ENCODE results near the gene PIM1. TPM values are rescaled to one million over a fixed set of nuclear protein-coding genes. Genes with fewer than 3 reads are reported as not detected.
"Not testable (repeated sequence)": the region's sequence is repeated elsewhere in the genome, so short reads cannot be mapped to it uniquely, and the experiment has no call there.

The PIM1 gene
- total RNA-seq, 1 experiment from 2014 or later = 42.1 TPM

DNA sequence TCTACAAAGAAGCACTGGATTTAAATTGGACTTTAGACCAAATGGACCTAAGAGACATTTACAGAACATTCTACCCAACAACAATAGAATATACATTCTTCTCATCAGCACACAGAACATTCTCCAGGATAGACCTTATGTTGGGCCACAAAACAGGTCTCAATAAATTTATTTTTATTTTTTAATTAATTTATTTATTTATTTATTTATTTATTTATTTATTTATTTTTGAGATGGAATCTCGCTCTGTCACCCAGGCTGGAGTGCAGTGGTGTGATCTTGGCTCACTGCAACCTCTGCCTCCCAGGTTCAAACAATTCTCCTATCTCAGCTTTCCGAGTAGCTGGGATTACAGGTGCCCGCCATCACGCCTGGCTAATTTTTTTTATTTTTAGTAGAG, 26.5 kb downstream of the PIM1 start:
- H3K4me1 ChIP-seq (ENCODE audit: control insufficient read depth, insufficient read depth, low read length); BruUV-seq (replicated peaks); H3K27me3 ChIP-seq (ENCODE audit: control insufficient read depth, insufficient read depth, low read length); in situ Hi-C loops (cut with HindIII; ENCODE audit: low pct_unique_long_range_greater_than_20kb, low sequenced_read_pairs); H3K27ac ChIP-seq (ENCODE audit: low read length); H3K4me3 ChIP-seq (ENCODE audit: low read depth in 2 of 2, low read length in 2 of 2); DNase-seq (ENCODE audit: low read depth, low spot score); ATAC-seq; H3K36me3 ChIP-seq (ENCODE audit: control insufficient read depth, insufficient read depth, low read length); H3K9me3 ChIP-seq (ENCODE audit: control insufficient read depth, insufficient read depth, low read depth, low read length); POLR2A ChIA-PET; CTCF ChIA-PET; intact Hi-C loops (cut with micrococcal nuclease; ENCODE audit: unreplicated experiment): not testable (repeated sequence)

- intact Hi-C loops (cut with micrococcal nuclease; ENCODE audit: unreplicated experiment) = no loop called here
- DNase-seq (ENCODE audit: low read depth, low spot score) (no peak), ATAC-seq (no peak)
- TF ChIP-seq TCF7L2 (IDR thresholded peaks at IDR 0.05; ENCODE audit: low read depth, low read length) = no peak
- in situ Hi-C loops (cut with HindIII; ENCODE audit: low pct_unique_long_range_greater_than_20kb, low sequenced_read_pairs) = no loop called here
- no peak overlapping the region for H3K27ac ChIP-seq (ENCODE audit: low read length)
- no peaks in the 10 kb centered on the region for H3K9me3 ChIP-seq (ENCODE audit: control insufficient read depth, insufficient read depth, low read depth, low read length)
- H3K4me3 ChIP-seq (ENCODE audit: low read depth in 2 of 2, low read length in 2 of 2) = no peak overlapping the region
- no peaks in the 10 kb centered on the region for H3K4me1 ChIP-seq (ENCODE audit: control insufficient read depth, insufficient read depth, low read length)
- ChIA-PET CTCF (interaction anchor here (1.1 kb wide), 1 partner anchor 178 kb away, joined by 4 read pairs; no protein-coding TSS in a partner anchor), POLR2A (interaction anchor here (0.6 kb wide), 1 partner anchor 39 kb away, joined by 5 read pairs; no protein-coding TSS in a partner anchor)
- H3K36me3 ChIP-seq (ENCODE audit: control insufficient read depth, insufficient read depth, low read length) = no peaks in the 10 kb centered on the region
- no TSS peak for BruUV-seq (replicated peaks)
- H3K27me3 ChIP-seq (ENCODE audit: control insufficient read depth, insufficient read depth, low read length) = no peaks in the 10 kb centered on the region
These were observed 30.1 kb downstream of the PIM1 start for GRCh38 chr6:37200085-37200484.

DNA sequence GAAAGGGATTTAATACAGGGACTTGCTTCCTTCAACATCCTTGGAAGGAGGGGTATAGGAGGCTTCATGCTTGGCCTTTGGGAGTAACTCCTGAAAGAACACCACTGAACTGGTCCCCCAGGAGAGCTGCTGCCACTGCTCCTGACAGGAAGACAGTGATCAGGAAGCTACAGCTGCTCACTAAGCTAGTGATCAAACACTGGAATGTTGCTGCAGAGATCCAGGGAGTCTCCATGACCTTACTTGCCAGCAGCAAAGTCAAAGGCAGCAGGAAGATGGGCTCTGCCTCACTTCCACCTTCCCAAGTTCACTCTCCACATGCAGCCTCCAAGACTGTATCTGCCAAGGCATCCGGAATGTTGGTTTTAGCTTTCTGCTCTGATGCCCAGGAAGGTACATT, 31.8 kb downstream of the PIM1 start:
- intact Hi-C loops (cut with micrococcal nuclease; ENCODE audit: unreplicated experiment) = no loop called here
- ATAC-seq (peak; percentile 55), DNase-seq (ENCODE audit: low read depth, low spot score) (no peak)
- H3K36me3 ChIP-seq (ENCODE audit: control insufficient read depth, insufficient read depth, low read length) = no peaks in the 10 kb centered on the region
- in situ Hi-C loops (cut with HindIII; ENCODE audit: low pct_unique_long_range_greater_than_20kb, low sequenced_read_pairs) = no loop called here
- no peaks in the 10 kb centered on the region for H3K4me1 ChIP-seq (ENCODE audit: control insufficient read depth, insufficient read depth, low read length)
- ChIA-PET CTCF (interaction anchor here (1.1 kb wide), 1 partner anchor 8 kb away, joined by 4 read pairs; no protein-coding TSS in a partner anchor), POLR2A (no interaction called here)
- no peak for TF ChIP-seq POLR2AphosphoS5 (IDR thresholded peaks at IDR 0.05; ENCODE audit: low read depth, low read length)
- no peak for TF ChIP-seq CTCF (IDR thresholded peaks at IDR 0.05)
- no peak for TF ChIP-seq SIN3A (IDR thresholded peaks at IDR 0.05; ENCODE audit: borderline replicate concordance, insufficient read depth, low read depth, low read length)
- TF ChIP-seq TCF7L2 (IDR thresholded peaks at IDR 0.05; ENCODE audit: low read depth, low read length) = no peak
- TF ChIP-seq REST (IDR thresholded peaks at IDR 0.05; ENCODE audit: insufficient read depth in 1 of 2, low read depth in 2 of 2, low read length in 1 of 2) = no peak
- no peaks in the 10 kb centered on the region for H3K27me3 ChIP-seq (ENCODE audit: control insufficient read depth, insufficient read depth, low read length)
- no peaks in the 10 kb centered on the region for H3K9me3 ChIP-seq (ENCODE audit: control insufficient read depth, insufficient read depth, low read depth, low read length)
- H3K27ac ChIP-seq (ENCODE audit: low read length) = no peak overlapping the region
- BruUV-seq (replicated peaks) = no TSS peak
- H3K4me3 ChIP-seq (ENCODE audit: low read depth in 2 of 2, low read length in 2 of 2) = no peak overlapping the region
